ENCODE data around the gene HPS1. TPM values are rescaled to one million over a fixed set of nuclear protein-coding genes. Genes with fewer than 3 reads are reported as not detected.

HPS1 gene
- total RNA-seq, 4 donors from 2014 or later = 26.3 to 40.6 (median 27.9) TPM

GRCh38 chr10:98373260-98374040 lies 73.3 kb downstream of the HPS1 start:
- TF ChIP-seq CTCF (IDR thresholded peaks at IDR 0.05) (no peak), POLR2A (IDR thresholded peaks at IDR 0.05) (no peak)
- DNase-seq = no peak
- Histone ChIP-seq H3K9me3 (no peaks in the 10 kb centered on the region), H3K4me1 (peaks cover 5 to 34% (median 8%) of the 10 kb centered on the region in 3 donors), H3K36me3 (no peaks in the 10 kb centered on the region), H3K27ac (no peak overlapping the region), H3K4me3 (no peak overlapping the region), H3K27me3 (peaks cover 0 to 18% (median 0%) of the 10 kb centered on the region in 4 donors)
- intact Hi-C loops (cut with DNase I) = no loop called here
- WGBS, 2 donors = 64 to 76% methylated on average over 12 of the region's 12 CpGs

GRCh38 chr10:98370831-98371820 lies 75.6 kb downstream of the HPS1 start:
- Histone ChIP-seq H3K9me3 (no peaks in the 10 kb centered on the region), H3K4me1 (peaks cover 5 to 34% (median 8%) of the 10 kb centered on the region in 3 donors), H3K4me3 (no peak overlapping the region), H3K27me3 (peaks cover 0 to 38% (median 0%) of the 10 kb centered on the region in 4 donors), H3K27ac (no peak overlapping the region), H3K36me3 (no peaks in the 10 kb centered on the region)
- intact Hi-C loops (cut with DNase I) = no loop called here
- no peak for TF ChIP-seq CTCF (IDR thresholded peaks at IDR 0.05)
- TF ChIP-seq POLR2A (IDR thresholded peaks at IDR 0.05) = no peak
- DNase-seq = no peak
- 60 to 71% methylated on average over 7 to 12 of the region's 14 CpGs for WGBS, 2 donors

GRCh38 chr10:98369801-98370200 lies 76.9 kb downstream of the HPS1 start:
- peaks cover 0 to 38% (median 0%) of the 10 kb centered on the region in 4 donors for H3K27me3 ChIP-seq
- 75 to 88% methylated on average over 7 of the region's 7 CpGs for WGBS, 2 donors

DNA sequence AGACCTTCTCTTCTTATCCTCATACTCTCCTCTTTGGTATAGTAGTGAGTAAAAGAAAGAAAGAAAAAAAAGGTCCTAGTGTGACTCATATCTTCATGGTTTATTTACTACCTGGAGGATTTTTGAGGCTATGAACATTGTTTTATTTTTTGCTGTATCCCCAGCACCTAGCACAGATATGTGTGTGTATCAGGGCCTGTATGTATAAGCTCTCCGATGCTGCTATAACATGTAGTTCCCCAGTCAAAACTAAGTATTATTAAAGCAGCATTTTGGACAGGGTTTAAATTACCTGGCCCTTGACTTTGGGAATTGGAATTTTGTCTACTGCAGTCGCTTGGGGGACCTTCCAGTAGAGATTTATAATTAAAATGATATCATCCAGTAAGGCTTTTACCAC lies 78.1 kb downstream of the HPS1 start:
- TF ChIP-seq CTCF (IDR thresholded peaks at IDR 0.05) (no peak), POLR2A (IDR thresholded peaks at IDR 0.05) (no peak)
- WGBS, 2 donors = 92 to 98% methylated on average over 2 of the region's 2 CpGs
- H3K27ac ChIP-seq = no peak overlapping the region
- H3K4me1 ChIP-seq = peaks cover 0 to 28% (median 0%) of the 10 kb centered on the region in 3 donors
- H3K27me3 ChIP-seq = peaks cover 0 to 35% (median 0%) of the 10 kb centered on the region in 4 donors
- H3K9me3 ChIP-seq = no peaks in the 10 kb centered on the region
- no peak for DNase-seq
- intact Hi-C loops (cut with DNase I) = no loop called here
- H3K4me3 ChIP-seq = no peak overlapping the region
- no peaks in the 10 kb centered on the region for H3K36me3 ChIP-seq

More at GRCh38 chr10:98369801-98370200, 76.9 kb downstream of the HPS1 start:
- intact Hi-C loops (cut with DNase I) = no loop called here
- Histone ChIP-seq H3K36me3 (no peaks in the 10 kb centered on the region), H3K27ac (no peak overlapping the region), H3K9me3 (no peaks in the 10 kb centered on the region), H3K4me3 (no peak overlapping the region), H3K4me1 (peaks cover 2 to 38% (median 4%) of the 10 kb centered on the region in 3 donors)
- DNase-seq = no peak
- TF ChIP-seq CTCF (IDR thresholded peaks at IDR 0.05) = no peak
- no peak for TF ChIP-seq POLR2A (IDR thresholded peaks at IDR 0.05)

All from esophagus squamous epithelium (tissue), 5 donors.